NCI-H2107 (cell line): Measurements from ENCODE around the gene SMAD6.
"Not testable (repeated sequence)": the region's sequence is repeated elsewhere in the genome, so short reads cannot be mapped to it uniquely, and the experiment has no call there.

Source experiments
- DNase-seq: peaks from one replicate; lab custom pipeline; 2025; lab: John Stamatoyannopoulos, UW

Gene SMAD6

DNA sequence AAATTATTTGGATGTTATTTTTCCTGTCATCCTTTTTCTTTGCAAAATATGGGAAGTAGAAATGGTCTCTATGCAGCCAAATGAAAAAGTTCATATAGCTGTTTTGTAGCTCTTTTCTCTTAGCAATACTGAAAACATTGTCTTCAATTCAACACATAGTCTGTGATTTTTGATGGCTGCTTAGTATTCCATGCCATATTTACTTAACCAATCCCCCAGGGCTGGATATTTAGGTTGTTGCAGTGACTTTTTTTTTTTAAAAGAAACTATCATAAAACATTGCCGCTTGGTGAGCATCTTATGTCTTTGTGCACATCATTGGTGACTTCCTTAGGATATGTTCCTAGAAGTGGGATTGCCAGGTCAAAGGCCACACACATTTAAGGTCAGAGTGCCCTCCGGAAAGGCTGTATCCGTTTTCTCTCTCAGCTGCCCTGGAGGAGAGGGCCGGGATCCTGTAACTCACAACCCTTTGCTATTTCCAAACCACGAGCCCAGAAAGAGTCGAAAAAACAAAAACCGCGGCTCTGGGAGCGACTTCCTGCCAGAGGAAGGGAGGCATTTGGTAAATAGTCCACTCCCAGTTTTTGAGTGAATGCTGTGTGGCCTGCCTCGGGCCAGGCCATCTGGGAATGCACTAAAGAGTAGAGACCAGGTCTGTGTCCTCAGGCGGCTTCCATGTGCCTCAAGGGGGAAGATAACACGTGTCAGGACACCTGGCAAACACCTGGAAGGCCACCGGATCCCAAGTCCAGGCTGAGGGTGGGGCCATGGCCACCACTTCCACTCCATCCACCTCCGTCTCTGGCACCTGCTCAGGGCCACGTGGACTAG is 41.9 kb downstream of the SMAD6 start:
- no peak for DNase-seq

DNA sequence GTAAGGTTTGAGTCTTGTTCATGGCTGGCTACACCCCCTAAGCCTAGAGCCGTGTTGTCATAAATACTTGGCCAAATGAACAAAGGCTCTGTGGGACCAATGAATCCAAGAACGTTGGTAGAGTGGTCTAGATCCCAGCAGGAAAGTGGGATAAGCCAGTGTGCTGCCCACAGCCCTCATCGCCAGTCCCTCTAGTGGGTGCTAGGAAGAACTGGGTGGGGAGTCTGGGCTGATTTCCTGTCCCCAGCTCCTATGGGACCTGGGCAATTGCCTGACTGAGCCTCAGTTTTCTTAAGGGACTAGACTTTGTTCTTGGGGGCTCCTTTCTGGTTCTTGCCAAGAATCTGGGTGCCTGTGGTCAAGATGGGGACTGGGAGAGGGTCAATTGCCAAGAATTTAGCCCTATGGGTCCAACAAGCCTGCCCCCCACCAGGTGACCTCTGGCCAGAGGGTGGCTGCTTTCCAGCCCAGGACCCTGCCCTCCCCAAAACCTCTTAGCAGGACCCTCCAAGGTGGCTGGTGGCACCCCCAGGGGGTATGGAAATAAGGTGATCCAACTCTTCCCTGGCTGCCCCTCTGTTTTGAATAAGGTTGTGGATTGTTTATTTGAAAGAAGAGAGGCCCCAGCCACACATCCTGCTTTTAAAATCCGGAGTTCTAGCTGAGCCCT is 42.7 kb downstream of the SMAD6 start:
- no peak for DNase-seq

DNA sequence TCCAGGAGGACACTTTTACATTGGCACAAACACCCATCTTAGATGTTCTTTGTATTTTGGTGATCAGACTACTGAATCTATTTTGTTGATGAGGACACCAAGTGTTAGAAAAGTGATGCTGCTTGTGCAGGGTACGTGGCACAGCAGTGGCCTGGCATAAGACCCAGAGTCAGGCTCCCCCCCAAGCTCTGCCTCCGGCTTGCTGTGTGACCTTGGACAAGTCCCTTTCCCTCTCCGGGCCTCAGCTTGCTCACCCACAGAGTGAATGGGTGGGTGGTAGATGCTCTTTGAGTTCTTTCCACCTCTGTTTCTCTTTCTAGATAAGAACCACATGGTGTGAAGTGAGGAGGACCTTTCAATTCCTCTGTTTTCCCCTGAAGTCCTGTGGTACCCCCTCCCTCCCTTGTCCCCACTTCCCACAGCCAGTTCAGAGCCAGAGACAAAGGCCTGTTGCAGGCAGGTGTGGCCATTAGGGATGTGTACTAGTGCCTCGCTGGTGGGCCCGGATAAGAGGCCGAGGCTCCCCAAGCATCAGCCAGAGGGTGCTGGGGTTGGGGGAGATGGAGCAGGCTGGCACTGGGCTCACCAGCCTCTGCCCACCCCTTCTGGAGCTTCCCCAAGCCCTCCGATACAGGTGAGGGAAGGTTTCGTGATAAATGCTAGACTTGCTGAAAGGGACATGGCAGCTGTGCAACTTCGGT is 43.6 kb downstream of the SMAD6 start:
- DNase-seq = no peak

DNA sequence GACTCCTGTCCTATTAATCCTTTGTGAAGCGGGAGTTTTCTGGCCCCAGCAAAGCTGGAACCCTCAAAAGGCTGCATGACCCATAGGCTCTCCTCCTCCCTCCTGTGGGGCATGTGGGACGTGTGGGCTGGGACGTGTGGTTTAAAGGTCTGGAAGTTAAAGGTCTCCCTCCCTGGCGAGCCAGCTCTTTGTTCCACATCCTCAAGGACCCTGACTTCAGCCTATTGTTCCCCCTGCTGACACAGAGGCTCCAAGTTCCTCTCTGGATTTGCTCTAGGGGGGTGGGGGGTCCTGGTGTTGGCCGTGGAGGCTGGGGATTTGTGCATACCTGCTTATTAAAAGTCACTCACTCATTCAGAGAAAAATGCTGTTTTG is 44.2 kb downstream of the SMAD6 start:
- no peak for DNase-seq

DNA sequence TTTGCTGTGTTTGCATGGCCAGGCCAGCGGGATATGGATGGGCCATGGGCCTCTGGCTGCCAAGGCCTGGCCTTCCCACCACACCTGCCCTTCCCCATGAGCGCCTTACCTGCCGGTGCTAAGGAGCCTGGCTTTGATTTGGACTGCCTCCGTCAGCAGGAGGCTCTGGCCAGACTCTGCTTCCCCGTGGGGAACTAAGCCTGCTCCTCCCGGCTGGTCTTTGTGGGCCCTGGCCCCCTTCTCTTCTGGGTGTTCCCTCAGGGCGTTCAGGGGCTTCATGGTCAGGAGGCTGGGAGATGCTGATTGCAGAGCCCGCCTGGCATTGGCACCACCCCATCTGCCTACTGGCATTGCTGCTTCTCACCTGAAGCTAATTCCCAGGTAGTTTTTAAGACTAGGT is 45.2 kb downstream of the SMAD6 start:
- DNase-seq = no peak

DNA sequence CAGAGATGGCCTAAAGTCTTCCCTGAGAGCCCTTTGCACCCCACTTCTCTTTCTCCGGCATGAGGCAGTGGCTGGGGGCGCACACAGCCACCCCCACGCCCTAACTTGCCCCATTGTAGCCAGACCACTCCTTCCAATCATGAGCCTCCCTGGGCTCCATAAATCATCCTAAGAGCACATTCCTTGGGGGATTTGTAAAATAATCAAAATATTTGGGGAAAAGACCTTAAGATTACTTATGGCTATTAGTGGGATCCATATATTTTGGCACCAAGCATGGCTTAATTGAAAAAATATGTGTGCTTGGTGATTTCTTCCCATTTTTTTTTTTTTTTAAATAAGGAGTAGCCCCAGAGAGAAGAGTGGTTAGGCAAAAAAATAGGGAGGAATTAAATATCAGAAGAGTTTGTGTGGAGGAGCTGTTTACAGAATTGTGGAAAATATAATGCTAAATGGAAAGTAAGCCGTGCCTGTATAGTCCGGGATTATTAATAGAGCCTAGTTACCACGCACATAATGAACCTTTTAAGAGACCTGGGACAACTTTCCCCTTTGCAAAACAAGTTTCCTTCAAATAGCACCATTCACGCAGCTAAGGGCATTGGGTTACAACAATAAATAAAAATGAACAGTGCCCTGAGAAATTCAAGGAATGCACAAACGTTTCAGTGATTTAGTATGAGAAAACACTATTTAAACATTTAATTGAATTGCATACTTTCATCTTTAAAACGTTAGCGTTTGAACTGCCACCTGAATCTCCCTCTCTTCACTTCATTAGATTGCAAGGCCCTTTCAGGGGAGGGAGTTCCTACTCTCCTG is 46.1 kb downstream of the SMAD6 start:
- no peak for DNase-seq

DNA sequence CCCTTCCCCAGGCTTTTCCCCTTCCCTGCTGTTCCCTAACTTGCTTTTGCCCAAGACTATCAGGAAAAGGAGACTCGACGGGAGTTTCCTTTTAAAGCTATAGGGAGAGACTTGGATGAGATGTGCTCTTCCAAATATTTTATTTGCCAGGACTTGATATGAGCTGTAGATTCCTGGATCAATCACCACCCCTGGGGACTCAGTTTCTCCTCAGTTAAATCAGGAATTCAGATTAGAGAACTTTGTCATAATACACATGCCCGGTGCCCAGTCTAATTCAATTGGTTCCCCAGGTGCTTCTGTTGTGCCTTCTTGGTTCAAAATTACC is 46.6 kb downstream of the SMAD6 start:
- no peak for DNase-seq

DNA sequence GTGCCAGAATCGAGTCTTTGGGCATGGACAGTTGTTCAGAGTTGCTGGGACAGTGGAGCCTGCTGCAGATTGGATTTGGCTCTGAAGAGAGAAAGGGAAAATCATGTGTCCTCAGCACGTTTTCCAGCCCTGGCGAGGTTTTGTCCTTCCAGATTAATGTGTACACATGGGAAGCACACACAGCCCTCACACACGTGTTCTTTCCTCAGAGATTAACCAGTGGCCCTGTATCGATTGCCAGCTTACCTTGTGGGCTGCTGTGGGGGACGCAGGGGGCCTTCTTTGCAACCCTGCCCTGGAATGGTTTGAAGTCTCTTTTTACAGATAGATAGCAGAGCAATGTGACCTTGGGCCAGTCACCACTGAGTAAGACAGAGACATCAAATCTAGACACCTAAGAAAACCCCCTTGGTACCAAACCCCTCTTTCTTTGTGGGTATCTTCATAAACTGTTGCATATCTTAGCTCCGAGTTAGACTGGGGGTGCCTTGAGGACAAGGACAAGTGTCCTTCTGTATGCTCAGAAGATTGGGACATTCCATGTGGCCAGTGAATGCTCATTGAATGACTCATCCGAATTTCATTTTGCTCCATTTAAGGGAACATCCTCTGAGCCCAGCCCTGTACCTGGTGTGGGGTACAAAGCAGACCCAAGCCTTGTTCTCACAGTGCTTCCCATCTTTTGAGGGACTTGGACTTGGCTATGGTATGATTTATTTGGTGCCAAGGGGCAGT is 48.0 kb downstream of the SMAD6 start:
- no peak for DNase-seq

DNA sequence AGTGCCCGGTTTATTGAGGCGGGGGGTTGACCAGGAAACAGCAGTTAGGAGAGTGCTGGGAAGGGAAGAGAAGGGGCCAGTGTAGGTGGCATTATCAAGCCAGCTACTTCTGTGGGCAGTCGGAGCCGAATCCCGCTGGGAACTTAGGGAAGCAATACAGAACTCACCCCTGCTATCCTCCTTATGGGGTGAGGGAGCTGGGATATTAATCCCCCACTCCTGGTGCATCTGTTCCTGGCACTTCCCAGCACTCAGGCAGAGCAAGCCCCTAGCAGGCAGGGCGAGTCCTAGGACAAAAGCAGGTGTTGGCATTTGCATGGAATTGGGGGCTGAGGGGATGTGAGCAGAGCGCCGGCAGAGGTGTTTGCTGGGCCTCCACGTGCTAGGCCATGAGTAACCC is 48.6 kb downstream of the SMAD6 start:
- DNase-seq = no peak

DNA sequence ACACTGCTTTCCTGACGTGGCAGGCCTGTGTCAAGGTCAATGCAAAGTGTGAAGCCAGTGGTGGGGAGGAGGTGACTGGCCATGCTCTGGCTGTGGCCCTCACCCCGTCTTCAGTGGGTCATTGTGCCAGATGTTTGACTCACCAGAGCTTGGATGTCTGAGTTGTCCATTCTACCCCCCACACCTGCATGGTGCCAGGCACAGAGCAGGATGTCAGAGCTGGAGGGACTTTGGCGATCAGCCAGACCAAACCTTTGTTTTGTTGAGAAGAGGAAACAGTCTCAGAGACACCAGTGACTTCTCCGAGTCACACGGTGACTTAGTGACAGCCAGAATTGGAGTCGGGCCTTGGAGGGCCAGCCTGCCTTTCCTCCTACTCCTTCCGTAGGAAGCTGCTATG is 49.5 kb downstream of the SMAD6 start:
- DNase-seq = no peak

DNA sequence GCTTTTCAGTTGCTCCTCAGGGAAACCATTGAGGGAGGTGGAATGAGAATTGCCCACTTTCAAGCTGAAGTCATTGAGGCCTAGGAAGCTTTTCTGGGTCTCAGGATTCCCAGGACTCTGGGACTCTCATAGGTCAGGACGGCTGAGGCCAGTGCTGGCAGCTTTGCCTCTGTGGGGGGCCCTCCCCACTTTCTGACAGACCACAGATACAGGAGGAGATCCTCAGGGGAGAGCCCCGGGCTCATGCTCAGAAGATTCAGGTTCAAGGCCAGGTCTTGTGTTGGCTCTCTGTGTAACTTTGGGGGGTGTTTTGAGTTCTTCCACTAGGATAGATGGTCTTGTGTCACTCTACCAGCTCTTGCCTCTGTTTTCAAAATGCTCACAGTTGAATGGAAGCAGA is 50.0 kb downstream of the SMAD6 start:
- no peak for DNase-seq

DNA sequence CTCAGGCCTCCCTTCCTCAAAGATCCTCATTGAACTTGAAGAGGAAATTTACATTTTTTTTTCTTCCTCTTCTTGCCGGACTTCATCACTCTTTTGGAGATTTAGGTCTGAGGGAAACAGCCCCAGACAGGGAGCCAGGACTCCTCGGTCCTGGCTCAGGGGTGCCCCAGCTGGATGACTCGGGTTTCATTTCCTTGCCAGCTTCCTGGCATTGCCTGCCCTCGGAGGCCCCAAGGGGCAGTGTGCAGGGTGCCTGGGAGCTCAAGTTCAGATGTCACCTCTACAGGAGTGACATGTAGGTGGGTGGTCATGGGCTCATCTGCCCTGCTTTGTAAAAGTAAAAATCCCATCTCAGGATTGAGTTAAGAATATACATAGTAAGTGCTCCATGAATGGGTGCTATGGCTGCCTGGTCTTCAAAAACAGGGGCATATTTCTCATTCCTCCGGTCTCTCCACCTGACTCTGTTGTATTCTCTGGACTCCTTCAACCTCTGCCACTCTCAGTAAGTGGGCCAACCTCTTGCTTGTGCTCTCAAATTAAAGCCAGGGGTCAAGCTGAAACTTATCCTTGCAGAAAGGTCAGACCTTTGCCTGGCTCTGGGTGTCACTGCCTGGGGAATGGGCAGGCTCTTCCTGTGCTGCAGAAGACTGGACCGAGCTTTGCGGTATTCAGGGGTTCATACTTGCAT is 51.8 kb downstream of the SMAD6 start:
- DNase-seq = no peak

DNA sequence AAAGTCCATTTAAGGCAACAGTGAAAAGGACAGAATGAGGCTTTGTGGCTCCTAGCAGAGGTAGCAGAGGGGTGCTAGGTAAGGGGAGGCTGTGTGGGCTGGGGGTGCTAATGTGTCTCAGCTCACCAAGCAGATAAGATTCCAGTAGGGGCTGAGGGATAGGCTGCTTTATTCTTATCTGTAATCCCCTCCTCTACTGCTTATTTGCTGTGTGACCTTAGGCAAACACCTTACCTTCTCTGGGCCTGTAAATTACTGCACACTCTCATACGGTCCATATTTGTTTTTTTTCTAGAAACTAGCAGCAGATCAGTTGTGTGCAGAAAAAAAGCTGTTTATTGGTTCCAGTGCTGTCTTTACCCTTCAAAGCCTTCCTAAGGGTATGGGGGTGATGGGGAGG is 52.8 kb downstream of the SMAD6 start:
- no peak for DNase-seq

DNA sequence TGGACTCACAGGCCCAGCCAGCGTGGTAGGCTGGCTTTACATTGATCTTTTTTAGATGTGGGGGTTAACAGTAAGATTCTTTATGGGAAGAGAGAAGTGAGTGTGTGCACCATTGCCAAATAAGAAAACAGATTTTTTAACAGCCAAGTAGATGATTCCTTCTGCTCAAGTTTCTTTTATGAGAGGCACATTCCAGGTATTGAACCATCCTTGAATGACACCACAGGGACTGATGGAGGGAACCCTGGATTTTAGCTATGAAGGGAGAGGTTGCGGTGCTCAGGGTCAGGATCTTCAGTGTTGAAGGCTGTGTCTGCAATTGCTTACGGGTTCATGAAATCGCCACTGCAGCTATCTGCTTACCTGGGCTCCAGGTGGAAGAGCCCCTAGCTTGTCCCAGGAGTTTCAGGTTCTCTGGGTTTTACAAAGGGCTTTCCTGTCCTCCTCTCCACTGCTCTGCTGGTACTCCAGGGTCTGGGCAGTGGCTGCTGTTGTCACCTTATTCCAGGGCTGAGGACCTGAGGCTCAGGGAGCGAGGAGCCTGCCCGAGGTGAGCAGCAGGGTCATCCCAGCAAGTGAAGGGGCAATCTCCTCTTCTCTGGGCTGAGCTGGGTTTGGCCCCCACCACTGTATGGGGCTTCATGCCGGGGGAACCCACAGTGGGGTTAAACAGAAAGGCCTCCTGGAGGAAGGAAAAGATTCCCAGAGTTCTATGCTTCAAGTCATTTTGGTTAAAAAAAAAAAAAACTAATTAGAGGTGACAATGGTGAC is 53.4 kb downstream of the SMAD6 start:
- no peak for DNase-seq

DNA sequence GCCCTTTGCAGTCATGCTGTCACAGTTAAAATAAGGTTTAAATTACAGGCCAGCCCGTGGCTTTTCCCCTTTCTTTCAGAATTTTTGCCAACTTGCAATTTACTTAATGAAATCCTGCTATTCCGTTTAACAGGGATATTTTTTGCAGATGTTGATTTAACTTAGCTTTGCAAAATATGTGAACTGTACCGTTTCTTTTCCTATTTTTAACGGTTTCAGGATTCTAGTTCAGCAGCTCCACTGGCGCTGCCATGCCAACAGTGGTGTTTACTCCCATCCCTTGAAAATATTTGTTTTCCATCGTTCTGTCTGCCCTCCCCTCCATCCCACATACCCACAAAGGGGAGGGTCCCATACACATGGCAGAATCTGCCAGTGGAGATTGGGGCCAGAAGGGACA is 54.3 kb downstream of the SMAD6 start:
- no peak for DNase-seq

DNA sequence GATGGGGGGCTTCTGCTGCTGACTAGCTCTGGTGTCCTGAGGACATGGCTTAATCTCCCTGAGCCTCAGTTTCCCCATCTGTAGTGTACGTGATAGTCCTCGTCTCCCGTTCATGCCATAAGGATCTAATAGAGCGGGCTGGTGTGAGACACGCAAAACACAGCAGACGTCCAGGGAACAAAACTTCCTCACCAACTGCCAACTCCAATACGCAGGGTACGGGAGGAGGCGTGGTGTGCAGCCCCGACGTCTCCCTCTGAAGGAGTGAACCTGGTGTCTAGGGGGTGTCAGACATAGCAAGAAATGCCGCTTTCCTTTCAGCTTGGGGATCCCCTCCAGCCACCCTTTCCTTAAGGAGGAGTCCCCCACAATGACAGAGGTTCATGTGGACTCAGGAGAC is 55.0 kb downstream of the SMAD6 start:
- DNase-seq = no peak

DNA sequence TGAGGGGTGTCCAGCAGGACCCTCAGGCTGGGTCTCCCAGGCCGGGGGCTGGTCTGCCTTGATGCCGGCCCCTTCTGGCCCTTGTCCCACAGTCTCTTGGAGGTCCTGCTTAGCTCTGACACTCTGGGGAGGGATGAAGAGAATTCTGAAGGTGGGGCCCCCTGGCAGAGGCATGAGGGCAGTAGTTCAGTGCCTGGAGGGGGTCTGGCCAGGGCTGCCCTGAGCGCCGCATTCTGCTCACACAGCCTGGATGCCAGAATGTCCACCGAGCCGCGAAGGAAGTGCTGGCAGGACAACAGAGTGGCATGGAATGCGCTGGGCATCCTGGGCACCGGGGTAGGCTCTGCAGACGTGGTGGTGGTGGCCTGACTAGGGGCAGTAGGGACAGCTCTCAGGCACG is 55.5 kb downstream of the SMAD6 start:
- no peak for DNase-seq

DNA sequence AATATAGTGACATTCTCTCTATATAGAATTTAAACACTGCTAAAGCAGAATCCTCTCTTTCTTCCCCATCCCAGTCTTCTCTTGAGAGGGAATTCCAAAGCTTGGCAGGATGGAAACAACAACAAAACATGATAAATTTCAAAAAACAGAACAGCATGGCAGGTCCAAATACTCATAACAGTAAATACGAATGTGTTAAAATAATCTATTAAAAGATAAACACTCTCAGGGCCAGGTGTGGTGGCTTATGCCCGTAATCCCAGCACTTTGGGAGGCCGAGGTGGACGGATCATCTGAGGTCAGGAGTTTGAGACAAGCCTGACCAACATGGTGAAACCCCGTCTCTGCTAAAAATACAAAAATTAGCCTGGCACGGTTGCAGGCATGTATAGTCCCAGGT is 56.2 kb downstream of the SMAD6 start:
- DNase-seq = not testable (repeated sequence)

DNA sequence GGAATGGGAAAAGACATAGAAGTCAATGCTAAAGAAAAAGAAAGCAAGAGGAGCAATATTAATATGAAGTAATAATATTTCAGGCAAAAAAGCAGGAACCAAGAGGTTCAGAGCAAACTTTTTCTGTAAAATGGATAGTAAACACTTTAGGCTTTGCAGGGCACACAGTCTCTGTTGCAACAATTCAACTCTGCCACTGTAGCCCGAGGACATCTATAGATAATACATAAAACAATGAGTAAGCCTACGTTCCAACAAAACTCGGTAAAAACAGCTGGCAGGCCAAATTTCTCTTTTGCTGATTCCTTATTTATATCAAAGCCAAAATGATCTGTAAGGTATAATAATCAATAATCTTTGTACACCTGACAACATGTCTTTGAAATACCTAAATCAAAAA is 56.8 kb downstream of the SMAD6 start:
- no peak for DNase-seq
